K562 (cell line): ENCODE measurements around the gene CCSER2. TPM values are rescaled to one million over a fixed set of nuclear protein-coding genes. Genes with fewer than 3 reads are reported as not detected.
"Not testable (repeated sequence)": the region's sequence is repeated elsewhere in the genome, so short reads cannot be mapped to it uniquely, and the experiment has no call there.

Source experiments
- ARID1B ChIP-seq: fragments of 450-650 bp; IDR thresholded peaks from 2 replicates; pipeline ENCODE4 v1.6.1; 2016; ENCODE audit warnings: antibody characterized with exemption, mild to moderate bottlenecking, inconsistent platforms
- CEBPG ChIP-seq, 3 experiments: fragments of 200-800 bp in 1 of 3; sonication (Bioruptor generic) in 1 of 3; sonication (generic) in 1 of 3; formaldehyde crosslinking in 1 of 3; IDR thresholded peaks in 2 of 3; conservative IDR thresholded peaks in 1 of 3; 2 replicates each; pipeline versions ENCODE4 v1.6.1 to v1.8.0; 2016 to 2022; ENCODE audit warnings: missing compliant biosample characterization in 2 of 3, missing genetic modification characterization in 2 of 3, mild to moderate bottlenecking in 1 of 3, missing genetic modification reagents in 1 of 3
- DMBX1 ChIP-seq: fragments of 250-450 bp; sonication (Bioruptor Pico); IDR thresholded peaks from 2 replicates; pipeline ENCODE4 v1.8.0; 2022; ENCODE audit warnings: inconsistent platforms, mild to moderate bottlenecking, moderate library complexity, borderline replicate concordance
- EHMT2 ChIP-seq: fragments of 450-650 bp; IDR thresholded peaks from 2 replicates; pipeline ENCODE4 v1.6.1; 2018; ENCODE audit warnings: antibody characterized with exemption
- EP400 ChIP-seq: fragments of 450-650 bp; IDR thresholded peaks from 2 replicates; pipeline ENCODE4 v1.6.1; 2017; ENCODE audit warnings: antibody characterized with exemption, mild to moderate bottlenecking, moderate library complexity
- HDAC3 ChIP-seq: fragments of 450-650 bp; IDR thresholded peaks from 2 replicates; pipeline ENCODE4 v1.6.1; 2018; ENCODE audit warnings: borderline replicate concordance, mild to moderate bottlenecking, moderate library complexity; ENCODE audit not compliant: partially characterized antibody
- HNRNPLL ChIP-seq: fragments of 200-400 bp; formaldehyde crosslinking; IDR thresholded peaks from 2 replicates; pipeline ENCODE4 v1.6.1; 2017; ENCODE audit warnings: low read length, low read depth, mild to moderate bottlenecking; ENCODE audit not compliant: poor library complexity, severe bottlenecking
- LEF1 ChIP-seq: fragments of 450-650 bp; IDR thresholded peaks from 2 replicates; pipeline ENCODE4 v1.6.1; 2016; ENCODE audit warnings: mild to moderate bottlenecking
- MAZ ChIP-seq, 2 experiments: fragments of 450-650 bp in 1 of 2; sonication (generic) in 1 of 2; formaldehyde crosslinking; IDR thresholded peaks in 1 of 2; conservative IDR thresholded peaks in 1 of 2; 2 replicates each; pipeline versions ENCODE4 v1.4.0 to v1.5.0; 2020; ENCODE audit warnings: mild to moderate bottlenecking in 1 of 2, missing genetic modification reagents in 1 of 2
- NFRKB ChIP-seq: fragments of 450-650 bp; IDR thresholded peaks from 2 replicates; pipeline ENCODE4 v1.6.1; 2016; ENCODE audit warnings: low read depth
- NKRF ChIP-seq: fragments of 450-650 bp; IDR thresholded peaks from 2 replicates; pipeline ENCODE4 v1.6.1; 2016; ENCODE audit warnings: borderline replicate concordance
- PBX2 ChIP-seq, 2 experiments: IDR thresholded peaks in 1 of 2; conservative IDR thresholded peaks in 1 of 2; 2 replicates each; pipeline ENCODE4 v1.6.1; 2016; ENCODE audit warnings: low read depth in 2 of 2, mild to moderate bottlenecking in 1 of 2, missing compliant biosample characterization in 1 of 2, missing genetic modification characterization in 1 of 2, moderate library complexity in 1 of 2
- PHF8 ChIP-seq: fragments of 200-600 bp; sonication (generic); IDR thresholded peaks from 2 replicates; pipeline ENCODE4 v1.6.1; 2012; ENCODE audit warnings: mixed run types, mild to moderate bottlenecking, inconsistent platforms, low read length, moderate library complexity, borderline replicate concordance
- PKNOX1 ChIP-seq: fragments of 450-650 bp; IDR thresholded peaks from 2 replicates; pipeline ENCODE4 v1.6.1; 2016
- SOX6 ChIP-seq: fragments of 450-650 bp; IDR thresholded peaks from 2 replicates; pipeline ENCODE4 v1.6.1; 2014; ENCODE audit warnings: mild to moderate bottlenecking
- YY1 ChIP-seq, 3 experiments: IDR thresholded peaks; 2 replicates each; pipeline ENCODE4 v1.6.1; 2011; ENCODE audit warnings: low read length in 2 of 3, mild to moderate bottlenecking in 2 of 3, moderate library complexity in 2 of 3, borderline replicate concordance in 1 of 3, control low read depth in 1 of 3, low read depth in 1 of 3; ENCODE audit not compliant: insufficient read depth in 3 of 3, insufficient replicate concordance in 2 of 3, control insufficient read depth in 1 of 3, insufficient read length in 1 of 3; ENCODE audit errors: extremely low read depth in 1 of 3
- ZEB2 ChIP-seq: fragments of 450-650 bp; IDR thresholded peaks from 2 replicates; pipeline ENCODE4 v1.6.1; 2016
- polyA plus RNA-seq, 8 experiments: library from polyadenylated mRNA; depleted of rRNA in 4 of 8; stranded (reverse) in 5 of 8; unstranded in 3 of 8; fragments of >200 nt; fragmentation: Nextera tagmentation in 2 of 8; fragmentation: Illumina TruSeq in 1 of 8; extraction: Ambion mirVana in 2 of 8; extraction: Trizol in 1 of 8; gene quantifications; 2 replicates each; pipeline versions ENCODE4 v1.2.1 to v1.2.3, GENCODE V29; 2011 to 2014; ENCODE audit warnings: inconsistent platforms in 1 of 8, missing spikeins in 1 of 8
- total RNA-seq, 7 experiments: library from RNA; depleted of rRNA in 6 of 7; stranded (reverse); fragments of >200 nt in 6 of 7; fragmentation: Illumina TruSeq in 2 of 7; extraction: Trizol in 2 of 7; gene quantifications; 2 replicates each; pipeline versions ENCODE4 v1.2.1 to v1.2.3, GENCODE V29; 2011 to 2021; ENCODE audit warnings: low replicate concordance in 1 of 7
- TF ChIP-seq, protein P1 (sequence below): fragments of 450-650 bp; conservative IDR thresholded peaks from 2 replicates; pipeline ENCODE4 v1.6.1; 2016; ENCODE audit warnings: missing genetic modification characterization, low read depth, mild to moderate bottlenecking, missing compliant biosample characterization, moderate library complexity

CCSER2 gene
- total and polyA plus RNA-seq, 9 of the 15 experiments (the other 6 are each of a cell fraction or from before 2014, with no cell fraction given) = 2.7 to 15.1 (median 9.7) TPM

- TF ChIP-seq PKNOX1 (peak; percentile 34; the same call in 1 of the 2 replicates), SOX6 (peak; percentile 71), HDAC3 (peak; percentile 20), ZEB2 (0 out of 2 replicates have a peak, but pooled peaks have one; percentile 20), CEBPG (tag; conservative IDR thresholded peaks at IDR 0.05 in 1 of 2, IDR thresholded peaks at IDR 0.05 in 1 of 2) (peak in 1 of 2 experiments; percentile 69; a peak in 2 of 4 replicates), EHMT2 (peak; percentile 63; the same call in 1 of the 2 replicates), LEF1 (0 out of 2 replicates have a peak, but pooled peaks have one; percentile 34), HNRNPLL (peak; percentile 23), PHF8 (peak; percentile 28; the same call in 1 of the 2 replicates), NFRKB (peak; percentile 96), MAZ (CRISPR knock-in tag; conservative IDR thresholded peaks at IDR 0.05 in 1 of 2, IDR thresholded peaks at IDR 0.05 in 1 of 2) (peak in 1 of 2 experiments; percentile 54; a peak in 1 of 4 replicates), DMBX1 (peak; percentile 39; the same call in 1 of the 2 replicates), PBX2 (tag; conservative IDR thresholded peaks at IDR 0.05; ENCODE audit: low read depth) (0 out of 2 replicates have a peak, but pooled peaks have one; percentile 25), ARID1B (peak; percentile 54), NKRF (peak; percentile 46; the same call in 1 of the 2 replicates), YY1 (IDR thresholded peaks at IDR 0.05; ENCODE audit: borderline replicate concordance in 1 of 3, control insufficient read depth in 1 of 3, extremely low read depth in 1 of 3, insufficient read depth in 3 of 3, insufficient read length in 1 of 3, insufficient replicate concordance in 2 of 3, low read depth in 1 of 3, low read length in 2 of 3) (peak in 2 of 3 experiments; percentile 12 to 75), EP400 (peak; percentile 78)
- TF ChIP-seq CEBPG (CRISPR knock-in tag; IDR thresholded peaks at IDR 0.05); PBX2 (CRISPR knock-in tag; IDR thresholded peaks at IDR 0.05; ENCODE audit: low read depth): not testable (repeated sequence)
- TF ChIP-seq, protein P1, sequence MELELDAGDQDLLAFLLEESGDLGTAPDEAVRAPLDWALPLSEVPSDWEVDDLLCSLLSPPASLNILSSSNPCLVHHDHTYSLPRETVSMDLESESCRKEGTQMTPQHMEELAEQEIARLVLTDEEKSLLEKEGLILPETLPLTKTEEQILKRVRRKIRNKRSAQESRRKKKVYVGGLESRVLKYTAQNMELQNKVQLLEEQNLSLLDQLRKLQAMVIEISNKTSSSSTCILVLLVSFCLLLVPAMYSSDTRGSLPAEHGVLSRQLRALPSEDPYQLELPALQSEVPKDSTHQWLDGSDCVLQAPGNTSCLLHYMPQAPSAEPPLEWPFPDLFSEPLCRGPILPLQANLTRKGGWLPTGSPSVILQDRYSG (tag) = 0 out of 2 replicates have a peak, but pooled peaks have one; percentile 28
Observed at GRCh38 chr10:84279876-84280475, 48.4 kb upstream of the CCSER2 start (continued).
